ENCODE measurements around the gene AFF1.
"Not testable (repeated sequence)": the region's sequence is repeated elsewhere in the genome, so short reads cannot be mapped to it uniquely, and the experiment has no call there.

AFF1 gene

DNA sequence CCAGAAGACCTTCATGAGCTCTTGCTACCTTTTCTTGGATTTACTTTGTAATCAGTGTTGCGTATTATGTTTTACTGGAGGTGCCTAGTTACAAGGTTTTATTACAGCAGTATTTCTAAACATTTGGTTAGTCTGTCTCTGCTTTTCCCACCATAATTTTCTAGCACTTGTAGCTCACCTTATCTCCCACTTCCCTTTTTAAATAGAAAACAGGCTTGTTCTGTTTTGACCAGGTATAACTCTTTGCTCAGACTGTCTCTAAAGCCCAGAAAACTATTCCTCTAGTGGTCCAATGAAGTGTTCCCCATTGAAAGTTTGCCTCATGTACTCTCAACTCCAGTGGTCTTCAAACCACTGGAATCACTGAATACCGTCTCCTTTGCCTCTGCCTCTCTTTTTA, 43.9 kb downstream of the AFF1 start:
- no peak for DNase-seq

DNA sequence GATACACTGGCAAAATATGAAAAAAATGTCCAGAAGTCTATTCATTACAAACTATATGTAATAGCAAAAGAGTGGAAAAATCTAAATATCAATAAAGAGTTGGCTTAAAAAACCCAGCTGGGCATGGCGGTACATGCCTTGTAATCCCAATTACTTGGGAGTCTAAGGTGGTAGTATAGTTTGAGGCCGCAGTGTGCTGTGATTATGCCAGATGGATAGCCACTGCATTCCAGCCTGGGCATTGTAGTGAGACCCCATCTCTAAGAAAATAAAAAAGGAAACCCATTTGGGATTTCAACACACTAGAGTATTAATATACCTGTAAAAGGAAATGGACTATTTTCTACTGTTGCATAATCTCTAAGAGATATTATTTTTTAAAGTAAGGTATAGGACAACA, 45.4 kb downstream of the AFF1 start:
- no peak for DNase-seq

DNA sequence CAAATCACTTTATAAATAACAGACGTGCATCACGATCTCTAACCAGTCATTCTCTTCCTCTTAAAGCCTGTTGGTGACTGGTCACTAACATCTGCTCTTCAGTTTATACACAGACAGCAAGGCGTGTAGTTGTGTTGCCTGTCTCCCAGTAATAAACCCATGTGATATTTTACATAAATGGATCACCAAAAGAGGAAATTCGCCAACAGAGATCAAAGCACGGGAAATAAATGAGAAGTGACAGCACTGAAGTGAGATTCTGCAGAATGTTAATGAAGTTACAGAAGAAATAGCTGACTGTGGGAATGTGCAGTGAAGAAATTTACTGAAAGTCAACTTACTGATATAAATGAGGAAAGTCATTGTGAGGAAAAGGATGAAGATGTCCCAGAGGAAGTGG, 47.0 kb downstream of the AFF1 start:
- peak; percentile 25 to 41 for DNase-seq

DNA sequence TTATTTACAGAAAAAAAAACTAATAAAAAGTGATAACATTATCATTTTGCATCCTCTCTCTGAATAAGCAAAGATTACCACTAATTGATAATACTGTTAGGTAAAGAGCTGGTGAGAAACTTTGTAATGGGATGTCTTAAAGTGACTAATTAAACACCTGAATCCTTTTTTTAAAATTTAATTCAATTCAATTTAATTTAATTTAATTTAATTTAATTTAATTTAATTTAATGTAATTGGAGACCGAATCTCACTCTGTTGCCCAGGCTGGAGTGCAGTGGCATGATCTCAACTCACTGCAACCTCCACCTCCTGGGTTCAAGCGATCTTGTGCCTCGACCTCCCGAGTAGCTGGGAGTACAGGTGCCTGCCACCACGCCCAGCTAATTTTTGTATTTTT, 51.0 kb downstream of the AFF1 start:
- DNase-seq: not testable (repeated sequence)

- DNase-seq: not testable (repeated sequence)
These were observed 54.8 kb downstream of the AFF1 start for GRCh38 chr4:86989658-86990057.

- DNase-seq: no peak
These were observed 55.7 kb downstream of the AFF1 start for GRCh38 chr4:86990510-86990909.

DNA sequence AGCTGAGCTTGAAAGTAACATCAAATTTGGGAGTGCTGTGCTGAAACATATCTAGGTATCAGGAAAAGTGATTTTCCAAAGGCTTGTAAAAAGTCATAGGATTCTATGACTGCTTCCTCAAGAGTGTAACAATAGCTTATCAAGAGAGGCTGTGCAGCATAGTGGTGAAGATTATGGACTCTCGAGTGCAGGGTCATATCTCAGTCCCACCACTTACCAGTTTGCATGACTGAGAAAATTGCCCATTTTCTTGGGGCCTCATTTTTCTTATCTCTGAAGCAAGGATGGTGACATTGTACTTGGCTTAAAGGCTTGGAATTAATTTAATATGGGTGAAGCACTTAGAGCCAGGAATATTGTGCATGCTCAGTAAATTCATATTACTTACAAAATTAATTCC, 57.2 kb downstream of the AFF1 start:
- no peak for DNase-seq

DNA sequence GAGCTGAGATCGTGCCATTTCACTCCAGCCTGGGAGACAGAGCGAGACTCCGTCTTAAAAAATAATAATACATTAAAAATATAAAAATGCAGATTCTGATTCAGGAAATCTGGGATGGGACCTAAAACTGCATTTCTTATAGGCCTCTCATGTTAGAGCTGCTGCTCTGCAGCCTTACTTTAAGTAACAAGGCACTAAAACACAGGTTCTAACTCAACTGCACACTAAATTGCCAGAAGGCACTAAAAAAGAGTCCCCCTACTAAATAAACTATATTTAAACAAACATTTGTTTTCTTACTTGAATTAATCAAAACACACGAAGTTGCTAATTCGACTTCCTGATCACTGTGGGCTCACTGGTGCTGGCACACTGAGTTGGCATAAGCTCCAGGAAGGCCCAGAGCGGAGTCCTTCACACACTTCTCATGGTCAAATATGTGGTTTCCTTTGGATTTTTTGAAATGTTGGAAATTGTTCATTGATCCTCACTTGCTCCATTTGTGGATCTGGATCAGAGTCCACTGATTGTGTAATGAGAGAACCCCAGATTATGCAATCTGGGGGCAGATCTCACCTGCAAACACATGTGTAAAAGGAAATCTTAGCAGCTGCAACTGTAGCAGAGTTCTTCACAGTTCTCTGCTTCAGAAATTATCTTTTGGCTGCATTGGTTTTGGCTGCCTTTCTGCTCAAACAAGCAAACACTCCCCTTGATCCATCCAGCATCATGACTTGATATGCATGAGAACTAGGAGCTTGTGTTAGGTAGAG, 59.3 kb downstream of the AFF1 start:
- no peak for DNase-seq

- no peak for DNase-seq
These were observed 59.9 kb downstream of the AFF1 start for GRCh38 chr4:86994686-86995085.

DNA sequence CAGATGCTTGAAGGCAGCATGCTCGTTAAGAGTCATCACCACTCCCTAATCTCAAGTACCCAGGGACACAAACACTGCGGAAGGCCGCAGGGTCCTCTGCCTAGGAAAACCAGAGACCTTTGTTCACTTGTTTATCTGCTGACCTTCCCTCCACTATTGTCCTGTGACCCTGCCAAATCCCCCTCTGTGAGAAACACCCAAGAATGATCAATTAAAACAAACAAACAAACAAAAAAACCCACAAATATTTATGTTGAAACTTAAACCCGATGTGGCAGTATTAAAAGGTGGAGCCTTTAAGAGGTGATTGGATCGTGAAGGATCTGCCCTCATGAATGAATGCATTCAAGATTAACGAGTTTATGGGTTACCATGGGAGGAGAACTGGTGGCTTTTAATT, 61.7 kb downstream of the AFF1 start:
- not testable (repeated sequence) for DNase-seq

DNA sequence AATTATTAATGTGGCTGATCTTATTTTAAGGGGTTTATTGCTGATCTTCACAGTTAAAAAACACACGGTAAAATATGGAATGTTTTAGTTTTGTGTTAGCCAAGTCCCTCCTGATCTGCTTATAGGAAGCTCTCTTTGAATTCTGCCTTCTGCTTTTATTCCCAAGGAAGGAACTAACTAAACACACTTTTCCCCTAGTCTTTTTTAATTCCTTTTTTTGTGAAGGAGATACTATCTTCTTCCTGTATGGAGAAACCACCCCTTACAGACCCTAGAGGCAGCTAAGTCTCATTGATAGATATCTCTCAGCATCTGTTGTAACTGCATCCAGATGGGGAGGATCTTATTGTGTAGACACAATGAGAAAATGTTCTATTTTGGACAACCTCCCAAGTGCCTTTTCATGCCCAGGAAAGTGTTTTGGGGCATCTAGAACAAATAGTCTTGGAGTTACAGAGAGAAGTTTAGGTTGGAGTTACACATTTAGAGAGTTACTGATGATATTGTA, 64.4 kb downstream of the AFF1 start:
- DNase-seq: no peak

DNA sequence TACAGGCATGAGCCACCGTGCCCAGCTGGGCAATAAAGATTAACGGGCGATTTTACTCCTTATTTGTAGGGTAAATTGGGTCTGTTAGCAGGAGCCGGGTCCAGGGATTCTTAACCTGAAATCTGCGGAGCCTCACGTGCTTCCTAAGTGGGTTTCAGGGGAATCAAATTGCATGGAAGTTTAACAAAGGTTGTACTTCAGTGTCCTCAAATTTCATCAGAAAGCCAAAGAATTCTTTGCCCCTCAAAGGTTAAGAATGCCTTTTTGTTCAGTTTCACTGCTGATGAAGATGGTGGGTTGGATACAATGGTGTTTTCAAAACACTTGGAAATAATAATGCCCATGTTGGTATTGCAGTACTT, 67.9 kb downstream of the AFF1 start:
- DNase-seq: no peak

GRCh38 chr4:87003266-87003665, 68.5 kb downstream of the AFF1 start:
- DNase-seq: no peak

DNA sequence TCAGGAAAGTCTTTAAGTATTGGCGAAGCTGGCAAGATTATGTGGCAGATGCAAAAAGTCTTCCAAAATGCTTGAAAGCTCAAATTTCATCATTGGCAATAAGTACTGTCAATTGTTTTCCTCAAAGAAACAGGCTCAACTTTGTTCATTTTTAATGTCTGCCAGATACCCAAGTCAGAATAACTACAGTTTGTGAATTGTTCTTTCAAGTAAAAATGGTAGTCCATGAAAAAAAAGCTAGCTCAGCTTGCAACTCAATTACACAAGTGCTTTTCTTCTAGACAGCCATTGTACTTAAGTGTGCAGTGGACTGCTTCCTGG, 70.5 kb downstream of the AFF1 start:
- DNase-seq: no peak

DNA sequence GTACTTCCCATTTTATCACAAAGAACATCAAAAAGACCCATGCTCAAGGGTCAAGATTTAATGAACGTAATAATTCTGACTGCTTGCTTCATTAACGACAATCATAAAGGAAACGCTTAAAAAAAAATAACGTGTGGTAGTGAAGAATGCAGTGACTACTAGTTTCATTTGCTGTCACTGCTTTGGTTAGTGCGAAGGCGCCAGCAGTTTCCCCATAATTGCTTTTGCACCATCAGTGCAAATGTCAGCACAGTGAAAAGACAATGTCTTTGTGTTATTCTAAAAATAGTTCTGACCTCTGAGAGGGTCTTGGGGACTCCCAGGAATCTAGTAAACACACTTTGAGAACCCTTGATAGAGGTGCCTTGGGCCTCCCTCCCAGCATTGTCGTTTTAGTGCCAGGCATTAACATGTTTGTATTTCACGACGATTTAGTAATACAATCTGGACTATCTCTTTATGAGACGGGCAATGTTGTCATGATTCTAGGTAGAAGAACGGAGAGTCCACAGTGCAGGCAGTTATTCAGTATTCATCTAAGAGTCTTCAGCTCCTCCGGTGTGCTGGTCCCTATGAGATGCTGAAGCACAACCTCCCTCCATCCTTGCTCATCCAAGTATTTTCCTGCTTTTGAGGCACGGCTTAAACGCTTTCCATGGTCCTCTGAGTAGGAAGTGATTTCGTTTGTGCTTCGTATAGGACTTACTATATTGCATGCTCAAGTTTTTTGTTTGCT, 71.0 kb downstream of the AFF1 start:
- peak; percentile 43 to 67 for DNase-seq

DNA sequence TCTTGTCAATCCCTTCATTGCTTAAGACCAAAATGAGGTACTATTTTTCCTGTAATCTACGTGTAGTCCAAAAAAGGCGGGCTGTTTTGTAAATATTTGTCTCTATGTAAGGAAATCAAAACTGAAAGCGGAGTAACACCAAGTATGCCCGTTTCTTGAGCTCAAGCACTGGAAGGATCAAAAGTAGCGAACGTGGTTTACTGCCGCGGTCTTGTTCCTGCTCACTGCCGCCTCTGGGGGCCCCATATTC, 71.5 kb downstream of the AFF1 start:
- DNase-seq: peak in 1 of 2 donors; percentile 92

DNA sequence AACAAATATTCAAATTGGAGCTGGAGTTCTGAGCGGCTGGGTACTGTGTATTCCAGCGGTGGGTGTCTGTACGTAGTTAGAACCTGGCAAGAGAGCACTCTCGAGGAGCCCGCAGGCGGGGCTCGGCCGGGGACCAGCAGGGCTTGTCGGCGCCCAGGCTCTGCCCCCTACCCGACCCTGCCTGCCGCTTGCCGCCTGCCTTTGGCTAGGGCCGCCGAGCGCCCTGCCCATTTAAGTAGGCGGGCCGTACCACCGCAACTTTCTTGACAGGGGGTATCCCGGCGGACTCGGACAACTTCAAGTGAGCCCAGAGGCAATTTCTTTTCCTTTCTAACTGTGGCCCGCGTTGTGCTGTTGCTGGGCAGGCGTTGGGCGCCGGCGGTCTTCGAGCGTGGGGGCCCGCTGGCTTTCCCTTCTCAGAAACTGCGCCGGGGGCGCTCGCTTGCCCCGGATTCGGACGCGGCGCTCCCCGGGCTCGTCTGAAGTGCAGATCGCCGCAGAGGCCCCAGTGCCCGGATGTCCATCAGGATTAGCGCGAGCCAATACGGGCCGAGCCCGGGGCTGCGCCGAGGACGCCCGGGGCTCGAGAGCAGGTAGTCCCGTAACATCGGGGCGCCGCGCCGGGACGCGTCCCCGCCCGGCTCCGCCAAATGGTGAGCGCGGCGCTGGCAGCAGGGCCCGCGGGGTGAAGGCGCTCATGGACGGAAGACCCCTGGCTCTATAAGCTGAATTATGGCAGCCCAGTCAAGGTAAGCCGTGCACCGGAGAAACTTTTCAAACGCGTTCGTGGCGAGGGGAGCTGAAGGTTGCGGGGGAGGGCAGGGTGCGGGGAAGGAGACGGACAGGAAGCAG, 72.1 kb downstream of the AFF1 start:
- DNase-seq: peak; percentile 93 to 95

- peak; percentile 12 to 54 for DNase-seq
These were observed 73.0 kb downstream of the AFF1 start for GRCh38 chr4:87007528-87008446.

- peak in 1 of 2 donors; percentile 18 for DNase-seq
These were observed 74.4 kb downstream of the AFF1 start for GRCh38 chr4:87009095-87009648.

- DNase-seq: no peak
These were observed 75.4 kb downstream of the AFF1 start for GRCh38 chr4:87010192-87010591.

DNA sequence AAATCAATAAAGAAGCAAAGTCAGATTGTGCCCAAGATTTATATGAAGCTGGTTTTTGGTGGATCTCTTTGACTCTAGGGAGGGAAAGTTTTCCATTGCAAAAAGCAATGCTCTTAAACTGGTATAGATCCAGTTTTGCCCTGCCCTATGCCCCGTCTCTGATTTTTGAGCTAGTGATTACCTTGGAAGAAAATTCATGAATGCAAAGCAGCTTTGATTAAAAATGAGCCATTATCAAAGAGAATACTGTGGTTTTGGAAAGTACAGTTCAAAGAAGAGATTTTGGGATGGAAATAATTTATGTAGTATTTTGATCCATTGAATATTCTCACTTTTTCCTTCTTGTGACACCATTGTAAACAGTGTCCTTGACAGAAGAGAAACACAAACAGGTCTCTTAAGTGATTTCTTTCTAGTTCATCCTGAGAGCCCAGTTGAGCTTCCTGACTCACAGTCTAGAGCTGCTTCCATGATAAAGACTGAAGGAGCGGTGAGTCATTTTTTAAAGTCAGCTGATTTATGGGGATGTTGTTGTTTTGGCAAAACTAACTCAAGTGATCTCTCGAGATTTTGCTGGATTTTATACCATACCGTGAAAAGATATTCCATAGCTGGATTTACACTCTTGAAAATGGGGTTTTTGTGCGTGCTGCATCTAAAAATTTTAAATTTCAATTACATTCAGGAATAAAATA, 76.7 kb downstream of the AFF1 start:
- DNase-seq: no peak

Measured in CD4-positive, alpha-beta T cell treated with Interferon alpha-2 for 1 hour (primary cell).